DND-41 (cell line): Measurements from ENCODE around the gene IFI30.
A peak's percentile ranks its signal among the peaks of the same experiment; 100 is the strongest.
"Not testable (repeated sequence)": the region's sequence is repeated elsewhere in the genome, so short reads cannot be mapped to it uniquely, and the experiment has no call there.

Source experiments
- ATAC-seq: fragments of 200-7000 bp; cut with Tn5 transposase; 3 replicates; pipeline ENCODE4 v1.9.1; 2021; ENCODE audit warnings: low read depth; ENCODE audit not compliant: insufficient read depth
- DNase-seq: peaks from one replicate; pipeline ENCODE4 v3.0.0-alpha.2; 2020
- H2AFZ ChIP-seq: 2 replicates; pipeline ENCODE4 v1.6.0; 2012; ENCODE audit warnings: low read depth, low read length
- H3K27ac ChIP-seq: 2 replicates; pipeline ENCODE4 v1.5.1; 2012; ENCODE audit warnings: low read length, inconsistent platforms
- H3K27me3 ChIP-seq: fragments of 200-600 bp; sonication (generic); 2 replicates; pipeline ENCODE4 v1.6.0; 2012; ENCODE audit warnings: low read length, mild to moderate bottlenecking, inconsistent platforms; ENCODE audit not compliant: insufficient read depth, poor library complexity
- H3K36me3 ChIP-seq: 2 replicates; pipeline ENCODE4 v1.5.1; 2012; ENCODE audit warnings: low read length, inconsistent platforms; ENCODE audit not compliant: insufficient read depth
- H3K4me1 ChIP-seq: 2 replicates; pipeline ENCODE4 v1.5.1; 2012; ENCODE audit warnings: mild to moderate bottlenecking, low read length; ENCODE audit not compliant: insufficient read depth
- H3K4me2 ChIP-seq: 2 replicates; pipeline ENCODE4 v1.6.0; 2012; ENCODE audit warnings: mild to moderate bottlenecking, moderate library complexity, low read length, inconsistent platforms; ENCODE audit not compliant: insufficient read depth
- H3K4me3 ChIP-seq, 2 experiments: fragments of 200-600 bp in 1 of 2; shearing (Covaris generic) in 1 of 2; 2 replicates each; pipeline ENCODE4 v1.5.1; 2012 to 2016; ENCODE audit warnings: inconsistent platforms in 2 of 2, low read length in 2 of 2, mild to moderate bottlenecking in 2 of 2, low read depth in 1 of 2, moderate library complexity in 1 of 2
- H3K79me2 ChIP-seq: 2 replicates; pipeline ENCODE4 v1.6.0; 2012; ENCODE audit warnings: low read length, inconsistent platforms; ENCODE audit not compliant: insufficient read depth
- H3K9ac ChIP-seq: 2 replicates; pipeline ENCODE4 v1.6.0; 2012; ENCODE audit warnings: low read depth, mild to moderate bottlenecking, inconsistent platforms, low read length, moderate library complexity
- H3K9me3 ChIP-seq: 2 replicates; pipeline ENCODE4 v1.5.1; 2012; ENCODE audit warnings: low read length, moderate library complexity, mild to moderate bottlenecking, inconsistent platforms; ENCODE audit not compliant: insufficient read depth, severe bottlenecking
- H4K20me1 ChIP-seq: 2 replicates; pipeline ENCODE4 v1.6.0; 2012; ENCODE audit warnings: low read length; ENCODE audit not compliant: insufficient read depth
- CTCF ChIP-seq: IDR thresholded peaks from 2 replicates; pipeline ENCODE4 v1.5.1; 2012; ENCODE audit warnings: borderline replicate concordance, low read length, moderate library complexity, mild to moderate bottlenecking; ENCODE audit not compliant: poor library complexity, severe bottlenecking; ENCODE audit errors: extremely low read depth
- EZH2 ChIP-seq: IDR thresholded peaks from 3 replicates; pipeline ENCODE4 v1.6.1; 2012; ENCODE audit warnings: borderline replicate concordance, low read depth, mild to moderate bottlenecking, moderate library complexity, low read length, inconsistent platforms; ENCODE audit not compliant: severe bottlenecking

The IFI30 gene

GRCh38 chr19:18205200-18205892 lies 31.7 kb downstream of the IFI30 start:
- Histone ChIP-seq H2AFZ (peak overlapping the region; percentile 62), H3K4me3 (peak overlapping the region; percentile 21 to 59; a peak in 3 of 4 replicates), H3K27me3 (no peaks in the 10 kb centered on the region), H3K9ac (peak overlapping the region; percentile 56), H3K4me1 (peaks cover 29% of the 10 kb centered on the region), H3K27ac (peak overlapping the region; percentile 74), H3K36me3 (0 out of 2 replicates have a peak, but pooled peaks cover 1% of the 10 kb centered on the region), H3K4me2 (peak overlapping the region; percentile 77), H4K20me1 (peaks cover 11% of the 10 kb centered on the region; the same call in 1 of the 2 replicates), H3K79me2 (0 out of 2 replicates have a peak, but pooled peaks cover 4% of the 10 kb centered on the region), H3K9me3 (no peaks in the 10 kb centered on the region)
- TF ChIP-seq CTCF, result no peak
- ATAC-seq (peak; percentile 16; the same call in 2 of the 3 replicates), DNase-seq (peak; percentile 77)

GRCh38 chr19:18206018-18206417 lies 32.4 kb downstream of the IFI30 start:
- TF ChIP-seq CTCF (no peak), EZH2 (no peak)
- Histone ChIP-seq H3K36me3 (no peaks in the 10 kb centered on the region), H3K79me2 (0 out of 2 replicates have a peak, but pooled peaks cover 4% of the 10 kb centered on the region), H2AFZ (no peak overlapping the region), H3K4me1 (peaks cover 29% of the 10 kb centered on the region), H4K20me1 (peaks cover 11% of the 10 kb centered on the region; the same call in 1 of the 2 replicates), H3K4me3 (no peak overlapping the region), H3K9me3 (no peaks in the 10 kb centered on the region), H3K27ac (0 out of 2 replicates have a peak overlapping the region, but pooled peaks have one; percentile 74), H3K4me2 (peak overlapping the region; percentile 77), H3K9ac (no peak overlapping the region), H3K27me3 (no peaks in the 10 kb centered on the region)
- no peak for DNase-seq
- no peak for ATAC-seq

GRCh38 chr19:18208098-18208951 lies 34.7 kb downstream of the IFI30 start:
- H3K9me3 ChIP-seq, result no peaks in the 10 kb centered on the region
- no peaks in the 10 kb centered on the region for H4K20me1 ChIP-seq
- H3K79me2 ChIP-seq, result 0 out of 2 replicates have a peak, but pooled peaks cover under 1% of the 10 kb centered on the region
- H3K4me2 ChIP-seq, result no peak overlapping the region
- H3K9ac ChIP-seq, result no peak overlapping the region
- peaks cover 22% of the 10 kb centered on the region for H3K4me1 ChIP-seq
- no peak overlapping the region for H3K27ac ChIP-seq
- DNase-seq (peak; percentile 55), ATAC-seq (no peak)
- no peak overlapping the region for H2AFZ ChIP-seq
- H3K36me3 ChIP-seq, result no peaks in the 10 kb centered on the region
- H3K27me3 ChIP-seq, result no peaks in the 10 kb centered on the region
- H3K4me3 ChIP-seq, result no peak overlapping the region
- no peak for TF ChIP-seq EZH2
- TF ChIP-seq CTCF, result peak; percentile 65

- not testable (repeated sequence) for H3K27me3 ChIP-seq, DNase-seq, H3K27ac ChIP-seq, H3K4me3 ChIP-seq, H3K79me2 ChIP-seq, ATAC-seq, H4K20me1 ChIP-seq, H3K9me3 ChIP-seq, H3K9ac ChIP-seq, H3K4me2 ChIP-seq, H2AFZ ChIP-seq, H3K36me3 ChIP-seq
- peaks cover 11% of the 10 kb centered on the region for H3K4me1 ChIP-seq
Observed at GRCh38 chr19:18209912-18210311, 36.3 kb downstream of the IFI30 start.
